GM12872 (cell line): ENCODE measurements around the gene FCGR3A.

Experiments used
- TF ChIP-seq, protein P1 (sequence below): IDR thresholded peaks from 3 replicates; pipeline ENCODE4 v1.5.1; 2011; ENCODE audit warnings: low read depth, mild to moderate bottlenecking, low read length, moderate library complexity; ENCODE audit not compliant: insufficient read depth

Gene FCGR3A

DNA sequence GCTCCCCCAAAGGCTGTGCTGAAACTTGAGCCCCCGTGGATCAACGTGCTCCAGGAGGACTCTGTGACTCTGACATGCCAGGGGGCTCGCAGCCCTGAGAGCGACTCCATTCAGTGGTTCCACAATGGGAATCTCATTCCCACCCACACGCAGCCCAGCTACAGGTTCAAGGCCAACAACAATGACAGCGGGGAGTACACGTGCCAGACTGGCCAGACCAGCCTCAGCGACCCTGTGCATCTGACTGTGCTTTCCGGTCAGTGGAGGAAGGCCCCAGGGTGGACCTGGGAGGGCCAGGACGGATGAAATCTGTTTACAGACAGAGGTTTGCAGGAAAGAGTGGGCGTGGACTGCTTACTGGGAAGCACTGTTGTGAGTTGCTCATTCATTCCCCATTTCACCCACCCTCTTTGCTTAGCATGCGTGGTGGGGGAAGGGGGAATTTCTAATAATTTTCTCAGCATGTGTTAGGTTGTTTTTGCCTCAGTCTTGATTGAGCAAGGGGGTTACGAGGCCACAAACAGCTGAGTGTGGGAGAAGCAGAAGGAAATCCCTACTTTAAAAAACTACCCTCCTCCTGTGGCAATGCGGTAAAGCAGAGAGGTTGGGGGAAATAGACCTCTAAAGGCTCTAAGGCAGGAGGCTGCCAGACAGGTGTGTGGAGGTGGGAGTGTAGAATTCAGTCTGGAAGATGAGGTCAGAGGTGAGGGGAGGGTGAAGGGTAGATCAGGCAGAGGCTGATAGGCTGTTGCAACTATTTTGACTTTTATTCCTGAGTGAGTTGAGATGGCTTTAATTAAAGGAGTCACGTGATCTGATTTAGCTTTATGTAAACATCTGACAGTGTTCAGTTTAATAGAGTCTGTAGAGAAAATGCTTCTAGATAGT is 43.0 kb downstream of the FCGR3A start:
- TF ChIP-seq, protein P1, sequence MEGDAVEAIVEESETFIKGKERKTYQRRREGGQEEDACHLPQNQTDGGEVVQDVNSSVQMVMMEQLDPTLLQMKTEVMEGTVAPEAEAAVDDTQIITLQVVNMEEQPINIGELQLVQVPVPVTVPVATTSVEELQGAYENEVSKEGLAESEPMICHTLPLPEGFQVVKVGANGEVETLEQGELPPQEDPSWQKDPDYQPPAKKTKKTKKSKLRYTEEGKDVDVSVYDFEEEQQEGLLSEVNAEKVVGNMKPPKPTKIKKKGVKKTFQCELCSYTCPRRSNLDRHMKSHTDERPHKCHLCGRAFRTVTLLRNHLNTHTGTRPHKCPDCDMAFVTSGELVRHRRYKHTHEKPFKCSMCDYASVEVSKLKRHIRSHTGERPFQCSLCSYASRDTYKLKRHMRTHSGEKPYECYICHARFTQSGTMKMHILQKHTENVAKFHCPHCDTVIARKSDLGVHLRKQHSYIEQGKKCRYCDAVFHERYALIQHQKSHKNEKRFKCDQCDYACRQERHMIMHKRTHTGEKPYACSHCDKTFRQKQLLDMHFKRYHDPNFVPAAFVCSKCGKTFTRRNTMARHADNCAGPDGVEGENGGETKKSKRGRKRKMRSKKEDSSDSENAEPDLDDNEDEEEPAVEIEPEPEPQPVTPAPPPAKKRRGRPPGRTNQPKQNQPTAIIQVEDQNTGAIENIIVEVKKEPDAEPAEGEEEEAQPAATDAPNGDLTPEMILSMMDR: no peak

DNA sequence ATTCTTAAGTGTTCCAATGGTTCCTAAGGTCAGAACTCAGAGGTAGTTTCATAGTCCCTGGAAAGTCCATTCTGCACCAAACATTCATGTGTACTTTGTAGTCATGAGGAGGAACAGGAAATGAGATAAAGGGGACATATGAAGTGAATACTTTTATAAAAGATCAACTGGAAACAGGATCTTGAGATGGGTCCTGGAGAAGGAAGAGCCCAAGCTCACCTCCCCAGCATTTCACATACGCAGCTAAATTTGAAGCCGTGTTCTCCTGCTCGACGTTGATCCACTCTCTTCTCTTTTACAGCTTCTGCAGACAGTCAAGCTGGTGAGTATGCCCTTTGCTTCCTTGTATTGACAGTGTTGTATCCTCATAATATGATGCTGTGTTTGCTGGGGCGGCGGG is 43.9 kb downstream of the FCGR3A start:
- TF ChIP-seq, protein P1: no peak

DNA sequence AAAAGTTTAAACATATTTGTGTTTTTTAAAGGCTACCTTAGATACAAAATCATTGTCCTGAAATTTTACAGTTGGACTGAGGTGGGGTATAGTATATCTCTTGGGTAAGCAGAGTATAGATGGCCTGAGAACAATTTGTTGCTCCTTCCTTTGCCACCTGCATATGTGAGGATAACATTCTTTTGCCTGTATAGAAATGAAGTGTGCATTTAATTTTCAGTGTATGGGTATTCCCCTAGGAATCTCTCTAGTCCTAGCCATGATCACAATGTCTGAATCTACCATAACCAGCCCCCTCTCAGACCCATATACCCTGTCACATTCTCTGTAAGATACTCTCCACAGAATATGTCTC is 46.2 kb downstream of the FCGR3A start:
- TF ChIP-seq, protein P1: no peak

DNA sequence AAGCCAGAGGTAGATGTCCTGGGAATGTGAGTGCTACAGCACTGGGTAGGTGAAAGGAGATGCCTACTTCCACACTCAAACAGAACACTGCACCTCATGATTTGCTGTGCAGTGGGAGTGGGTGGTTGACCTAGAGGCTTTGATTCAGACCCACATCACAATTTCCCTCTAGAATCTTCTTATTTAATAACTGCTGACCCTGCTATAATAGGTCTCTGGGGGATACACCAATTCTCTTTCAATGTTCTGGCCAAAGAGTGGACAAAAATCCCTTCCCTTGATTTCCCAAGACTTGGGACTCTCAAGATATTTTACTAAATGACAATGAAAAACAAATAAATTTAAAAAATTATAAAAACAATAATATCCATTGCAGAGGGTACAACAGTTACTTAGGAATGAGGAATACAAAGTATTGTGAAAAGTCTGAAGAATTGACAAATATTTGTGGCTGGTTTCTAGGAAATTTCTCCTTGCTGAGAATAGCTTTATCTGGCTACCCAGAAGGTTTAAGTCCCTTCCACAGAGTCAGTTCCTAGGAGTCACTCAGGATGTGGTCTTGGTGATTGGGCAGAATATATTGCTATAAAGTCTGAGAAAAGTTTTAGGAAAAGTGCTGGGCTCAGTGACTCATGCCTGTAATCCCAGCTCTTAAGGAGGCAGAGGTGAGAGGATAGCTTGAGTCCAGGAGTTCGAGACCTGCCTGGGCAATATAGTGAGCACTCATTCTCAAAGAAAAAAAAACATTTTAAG is 46.8 kb downstream of the FCGR3A start:
- TF ChIP-seq, protein P1: no peak

DNA sequence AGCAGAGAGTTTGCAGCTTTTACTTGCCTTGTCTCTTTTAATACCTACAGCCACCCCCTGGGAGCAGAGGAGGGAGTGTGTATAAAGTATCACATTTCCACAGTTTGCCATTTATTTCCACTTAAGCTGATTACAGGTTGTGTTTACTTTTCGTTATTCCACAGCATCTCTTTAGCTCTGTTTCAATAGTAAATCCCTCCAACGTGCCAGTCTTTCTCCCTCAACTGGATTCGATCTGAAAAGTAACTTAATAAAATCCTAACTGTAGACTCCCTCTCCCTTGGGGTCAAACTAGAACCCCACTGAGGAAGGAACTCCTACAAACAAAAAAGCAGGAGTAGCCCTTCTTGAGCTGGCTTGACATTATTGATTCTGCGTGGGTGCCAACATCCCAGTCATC is 47.4 kb downstream of the FCGR3A start:
- TF ChIP-seq, protein P1: no peak

DNA sequence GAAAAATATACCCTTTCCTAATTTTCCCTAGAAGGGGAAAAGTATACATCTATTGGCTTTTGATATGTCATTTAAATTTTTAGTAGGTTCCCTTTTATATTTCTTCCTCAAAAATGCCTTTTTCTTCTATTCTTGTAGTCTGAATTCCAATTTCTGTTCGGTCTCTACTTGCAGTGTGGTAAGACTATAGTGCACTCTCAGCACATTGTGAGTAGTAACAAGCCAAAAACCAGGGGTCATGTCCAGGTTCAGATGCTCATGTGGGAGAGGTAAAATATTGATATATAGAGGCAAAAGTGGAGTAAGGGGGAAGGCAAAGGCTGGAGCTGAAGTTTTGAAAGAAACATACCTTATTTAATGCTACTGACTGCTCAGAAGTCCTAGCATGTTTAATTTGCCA is 48.4 kb downstream of the FCGR3A start:
- TF ChIP-seq, protein P1: no peak
